ENCODE results near the gene LFNG.

GRCh38 chr7:2512713-2513112 lies 6.9 kb upstream of the LFNG start:
- TF ChIP-seq HOMEZ (CRISPR knock-in tag; IDR thresholded peaks at IDR 0.05; ENCODE audit: low read depth): no peak
- TF ChIP-seq CEBPB (IDR thresholded peaks at IDR 0.05; ENCODE audit: borderline replicate concordance, low read depth, low read length): no peak
- no peak for TF ChIP-seq MZF1 (CRISPR knock-in tag; IDR thresholded peaks at IDR 0.05; ENCODE audit: borderline replicate concordance)
- no peak for TF ChIP-seq ZNF224 (CRISPR knock-in tag; IDR thresholded peaks at IDR 0.05)
- no peak for TF ChIP-seq KDM1A (CRISPR knock-in tag; IDR thresholded peaks at IDR 0.05)
- no peak for TF ChIP-seq ASH2L (IDR thresholded peaks at IDR 0.05; ENCODE audit: insufficient read length, low read depth, low read length)
- TF ChIP-seq TBX2 (CRISPR knock-in tag; IDR thresholded peaks at IDR 0.05; ENCODE audit: borderline replicate concordance): no peak
- TF ChIP-seq, protein P1, sequence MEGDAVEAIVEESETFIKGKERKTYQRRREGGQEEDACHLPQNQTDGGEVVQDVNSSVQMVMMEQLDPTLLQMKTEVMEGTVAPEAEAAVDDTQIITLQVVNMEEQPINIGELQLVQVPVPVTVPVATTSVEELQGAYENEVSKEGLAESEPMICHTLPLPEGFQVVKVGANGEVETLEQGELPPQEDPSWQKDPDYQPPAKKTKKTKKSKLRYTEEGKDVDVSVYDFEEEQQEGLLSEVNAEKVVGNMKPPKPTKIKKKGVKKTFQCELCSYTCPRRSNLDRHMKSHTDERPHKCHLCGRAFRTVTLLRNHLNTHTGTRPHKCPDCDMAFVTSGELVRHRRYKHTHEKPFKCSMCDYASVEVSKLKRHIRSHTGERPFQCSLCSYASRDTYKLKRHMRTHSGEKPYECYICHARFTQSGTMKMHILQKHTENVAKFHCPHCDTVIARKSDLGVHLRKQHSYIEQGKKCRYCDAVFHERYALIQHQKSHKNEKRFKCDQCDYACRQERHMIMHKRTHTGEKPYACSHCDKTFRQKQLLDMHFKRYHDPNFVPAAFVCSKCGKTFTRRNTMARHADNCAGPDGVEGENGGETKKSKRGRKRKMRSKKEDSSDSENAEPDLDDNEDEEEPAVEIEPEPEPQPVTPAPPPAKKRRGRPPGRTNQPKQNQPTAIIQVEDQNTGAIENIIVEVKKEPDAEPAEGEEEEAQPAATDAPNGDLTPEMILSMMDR (CRISPR knock-in tag; IDR thresholded peaks at IDR 0.05): no peak

Data from HepG2 (cell line).